ENCODE results near the gene ZNF319.

ZNF319 gene

DNA sequence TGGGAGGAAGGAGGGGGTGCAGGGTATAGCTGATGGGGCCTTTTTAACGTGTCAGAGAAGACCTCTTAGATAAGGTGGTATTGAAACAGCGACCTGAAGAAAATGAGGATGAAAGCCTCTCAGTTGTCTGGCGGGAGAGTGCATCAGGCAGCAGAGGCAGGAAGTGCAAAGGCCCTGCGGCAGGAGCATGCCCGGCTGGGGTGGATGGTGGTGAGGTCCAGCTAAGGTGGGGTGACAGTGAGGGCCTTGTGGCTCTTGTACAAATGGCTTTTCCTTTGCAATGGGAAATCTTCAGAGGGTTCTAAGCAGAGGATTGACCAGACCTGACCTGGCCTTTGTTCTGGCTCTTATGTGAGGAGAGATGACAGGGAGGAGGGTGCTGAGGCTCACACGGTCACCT, 36.5 kb upstream of the ZNF319 start:
- DNase-seq: no peak

DNA sequence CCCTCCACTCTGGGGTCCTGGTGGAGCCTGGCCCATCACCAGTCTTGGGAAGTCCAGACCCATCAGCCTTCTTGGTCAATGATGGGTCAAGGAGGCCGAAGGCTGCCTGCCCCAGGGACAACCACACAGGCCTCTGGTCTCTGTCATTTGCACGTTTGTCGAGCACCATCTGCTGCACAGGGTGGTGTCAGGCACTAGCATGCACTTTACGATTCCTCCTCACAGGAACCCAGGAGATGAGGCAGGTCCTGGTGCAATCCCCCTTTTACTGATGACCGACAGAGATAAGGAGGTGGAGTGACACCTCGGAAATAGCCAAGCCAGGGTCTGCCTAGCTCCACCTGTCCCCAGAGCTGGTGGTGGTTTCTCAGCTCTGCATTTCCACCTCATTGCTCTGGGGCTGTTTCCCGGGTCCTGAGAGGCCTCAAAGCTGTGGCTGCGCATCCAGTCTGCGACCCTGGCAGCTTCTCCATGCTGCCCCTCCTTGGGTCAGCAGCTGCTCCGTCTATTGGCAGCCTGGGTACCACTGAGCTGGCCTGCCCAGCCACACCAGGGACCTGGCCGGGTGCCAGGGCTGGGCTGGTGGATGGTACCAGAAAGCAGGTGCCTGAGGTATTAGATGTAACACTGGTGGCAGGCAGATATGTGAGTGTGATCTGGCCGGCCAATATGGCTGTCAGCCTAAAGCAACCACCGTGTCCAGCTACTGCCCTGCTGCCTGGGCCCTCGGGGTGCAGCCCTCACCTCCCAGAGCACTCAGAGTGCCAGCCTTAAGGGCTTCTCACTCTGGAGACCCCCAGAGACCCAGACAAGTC, 35.1 kb upstream of the ZNF319 start:
- no peak for DNase-seq

DNA sequence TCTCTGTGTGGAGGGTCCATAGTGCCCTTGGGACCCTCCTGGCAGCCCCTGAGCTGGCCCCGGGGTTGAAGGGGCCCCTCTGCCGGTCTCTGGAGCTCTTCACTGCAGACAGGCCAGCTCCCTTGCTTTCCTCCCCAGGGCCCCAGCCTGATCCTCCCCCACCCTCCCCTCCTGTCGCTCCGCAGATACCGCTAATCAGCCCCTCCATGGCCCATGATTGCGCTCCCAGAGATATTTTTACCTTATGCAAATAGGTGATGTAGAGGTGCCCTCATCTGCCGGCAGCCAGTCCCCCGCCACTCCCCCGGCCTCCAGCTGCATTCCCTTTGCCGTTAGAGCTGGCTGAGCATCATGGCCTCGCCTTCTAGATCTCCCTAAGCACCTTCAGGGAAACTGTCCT, 34.3 kb upstream of the ZNF319 start:
- DNase-seq: no peak

DNA sequence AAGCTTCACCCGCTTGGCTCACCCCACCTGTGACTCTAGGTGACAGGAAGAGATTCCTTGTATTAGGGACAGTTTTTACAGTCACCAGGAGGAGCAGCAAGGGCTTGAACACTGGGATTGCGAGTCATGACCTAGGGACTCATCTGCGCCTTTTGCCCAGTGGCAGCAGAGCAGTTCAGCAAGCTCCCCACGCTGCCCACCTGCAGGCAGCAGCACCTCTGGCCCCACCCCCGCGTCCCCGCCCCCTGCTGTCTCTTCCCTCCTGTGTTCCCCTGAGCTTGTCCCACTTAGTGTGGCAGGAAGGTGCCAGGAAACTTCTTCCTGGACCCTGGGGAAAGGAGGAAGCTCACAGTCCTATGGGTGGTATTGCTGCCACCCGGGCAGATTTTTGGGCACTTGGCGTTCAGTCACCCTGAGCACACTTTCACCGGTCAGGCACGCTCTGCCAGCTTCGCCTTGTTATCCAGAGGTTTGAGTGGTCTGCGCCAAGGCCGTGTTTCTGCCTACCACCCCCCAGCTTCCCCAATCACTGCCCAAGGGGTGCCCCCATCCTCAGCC, 33.7 kb upstream of the ZNF319 start:
- no peak for DNase-seq

DNA sequence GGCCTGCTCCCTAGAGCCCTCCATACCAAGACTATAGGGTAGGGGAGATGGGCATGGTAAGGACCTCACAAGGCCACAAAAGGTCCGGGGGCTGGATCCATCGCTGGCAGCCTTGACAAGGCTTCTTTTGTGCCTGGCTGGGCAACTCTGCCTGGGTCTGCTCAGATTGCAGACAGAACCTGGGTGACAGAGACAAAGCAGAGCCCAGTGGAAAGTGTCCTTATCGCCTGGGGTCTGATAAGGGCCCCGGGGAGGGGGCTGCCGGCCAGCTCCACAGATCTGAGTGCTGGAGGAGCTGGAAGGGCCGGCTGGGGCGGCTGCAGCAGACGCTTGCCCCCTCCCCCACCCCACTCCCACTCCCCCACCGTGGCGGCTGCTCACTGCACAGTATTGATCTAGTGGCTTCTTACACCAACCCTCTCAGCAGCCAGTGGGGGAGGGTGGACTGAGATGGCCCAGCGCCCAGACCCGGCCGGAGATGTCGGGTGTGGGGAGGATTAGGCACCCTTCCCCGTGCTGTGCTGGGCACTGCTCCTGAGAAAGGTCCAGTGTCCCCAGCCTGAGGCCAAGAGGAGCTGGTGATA, 32.3 kb upstream of the ZNF319 start:
- no peak for DNase-seq

DNA sequence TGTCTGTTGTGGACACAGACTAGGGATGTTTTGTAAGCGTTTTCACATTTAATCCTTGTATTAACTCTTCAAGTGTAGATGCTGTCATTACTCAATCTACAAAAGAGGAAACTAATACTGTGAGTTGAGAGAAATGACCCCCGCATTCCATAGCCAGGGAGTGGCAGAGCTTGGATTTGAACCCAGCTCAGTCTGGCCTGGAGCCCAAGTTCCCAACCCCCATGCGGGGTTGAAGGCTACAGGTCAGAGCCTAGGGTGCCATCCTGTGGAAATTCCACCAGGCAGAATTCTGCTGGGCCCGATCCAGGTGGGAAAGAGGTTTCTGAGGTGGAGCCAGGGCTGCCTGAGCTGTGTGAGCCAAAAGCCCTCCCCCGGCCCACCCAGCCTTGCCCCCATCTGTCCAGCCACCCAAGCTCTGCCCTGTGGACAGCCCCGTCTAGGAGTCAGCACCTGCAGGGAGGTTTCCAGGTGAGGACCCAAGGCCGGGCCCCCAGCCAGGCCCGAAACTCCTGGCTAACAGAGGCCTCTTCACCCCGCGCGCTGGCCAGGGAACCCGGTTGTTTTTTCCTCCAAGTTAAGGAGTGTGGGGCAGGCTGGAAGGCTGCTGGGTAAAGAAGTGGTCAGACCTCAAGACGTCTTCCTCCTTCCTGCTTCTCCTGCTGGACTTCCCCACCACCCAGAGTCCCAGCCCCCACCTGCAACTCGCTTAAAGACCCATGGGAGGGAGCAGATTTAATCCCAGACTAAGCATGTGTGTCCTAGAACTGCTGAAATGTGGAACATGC, 30.7 kb upstream of the ZNF319 start:
- no peak for DNase-seq

DNA sequence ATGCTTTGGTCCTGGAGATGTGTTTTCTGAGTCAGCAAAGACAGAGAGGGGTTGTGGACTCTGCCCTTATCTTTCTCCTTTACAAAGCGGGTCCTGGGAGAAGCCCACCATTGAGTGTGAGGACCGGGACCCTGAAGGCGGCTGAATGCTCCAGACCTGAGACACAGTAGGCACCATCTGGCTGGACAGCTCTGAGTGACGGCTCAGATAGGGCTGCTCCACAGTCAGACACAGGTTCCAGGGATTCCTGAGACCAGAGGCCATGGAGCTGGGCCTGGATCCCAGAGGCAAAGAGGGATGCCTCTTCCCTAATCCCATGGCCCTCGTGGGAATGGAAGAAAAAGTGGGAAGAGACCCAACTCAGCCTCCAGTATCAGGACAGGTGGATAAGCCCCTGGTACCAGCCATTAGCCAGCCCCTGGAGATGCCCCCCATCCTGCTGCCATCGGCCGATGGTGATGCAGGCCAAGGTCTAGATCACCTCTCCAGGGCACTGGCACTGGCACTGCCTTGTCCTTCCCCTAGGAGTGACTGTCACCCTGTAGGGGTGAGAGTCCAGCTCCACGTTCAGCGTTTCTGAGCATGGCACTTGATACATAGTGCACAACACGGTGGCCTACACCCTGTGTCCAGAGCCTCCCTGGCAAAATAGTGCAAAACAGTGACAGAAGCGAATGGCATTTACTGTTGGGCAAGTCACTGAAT, 29.8 kb upstream of the ZNF319 start:
- DNase-seq: no peak

DNA sequence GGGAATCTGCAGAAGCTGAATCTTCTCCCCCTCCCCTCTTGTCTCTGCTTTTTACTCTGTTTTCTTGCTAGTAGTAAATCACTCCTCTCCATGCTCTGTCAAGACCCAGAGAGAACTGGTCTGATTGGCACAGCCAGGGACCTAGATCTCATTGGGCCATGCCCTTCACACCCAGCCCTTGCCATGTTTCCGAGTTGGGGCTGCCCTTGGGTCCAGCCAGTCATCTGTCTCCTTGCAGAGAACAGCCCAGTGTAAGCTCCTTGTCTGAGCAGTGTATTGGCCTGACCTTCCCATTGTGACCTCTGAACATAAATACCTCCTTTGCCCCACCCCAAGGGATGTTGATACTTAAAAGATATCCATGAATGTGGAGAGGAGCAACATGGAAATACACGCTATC, 28.9 kb upstream of the ZNF319 start:
- no peak for DNase-seq

DNA sequence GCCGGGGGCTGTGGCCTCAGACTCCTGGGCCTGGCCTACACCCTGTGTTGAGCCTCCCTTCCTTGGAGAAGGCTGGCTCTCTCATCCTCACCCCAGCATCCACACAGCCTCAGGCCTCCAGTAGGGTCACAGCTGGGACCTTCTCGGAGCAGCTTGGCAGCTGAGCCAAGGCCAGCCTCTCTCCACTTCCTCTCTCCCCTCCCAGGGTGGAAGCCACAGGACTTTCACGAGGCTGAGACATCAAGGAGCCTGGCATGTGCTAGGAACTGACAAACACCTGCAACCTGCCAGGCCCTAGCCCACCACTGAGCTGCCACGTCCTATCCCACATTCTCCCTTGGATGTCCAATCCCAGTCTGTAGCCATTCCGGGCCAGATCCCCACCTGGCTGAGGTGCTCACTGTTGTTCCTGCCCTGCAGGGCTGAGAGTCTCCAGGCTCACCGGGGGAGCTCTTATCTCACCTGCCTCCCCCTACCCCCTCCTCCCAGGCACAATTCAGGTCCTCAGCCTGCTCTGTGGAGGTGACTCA, 28.1 kb upstream of the ZNF319 start:
- no peak for DNase-seq

DNA sequence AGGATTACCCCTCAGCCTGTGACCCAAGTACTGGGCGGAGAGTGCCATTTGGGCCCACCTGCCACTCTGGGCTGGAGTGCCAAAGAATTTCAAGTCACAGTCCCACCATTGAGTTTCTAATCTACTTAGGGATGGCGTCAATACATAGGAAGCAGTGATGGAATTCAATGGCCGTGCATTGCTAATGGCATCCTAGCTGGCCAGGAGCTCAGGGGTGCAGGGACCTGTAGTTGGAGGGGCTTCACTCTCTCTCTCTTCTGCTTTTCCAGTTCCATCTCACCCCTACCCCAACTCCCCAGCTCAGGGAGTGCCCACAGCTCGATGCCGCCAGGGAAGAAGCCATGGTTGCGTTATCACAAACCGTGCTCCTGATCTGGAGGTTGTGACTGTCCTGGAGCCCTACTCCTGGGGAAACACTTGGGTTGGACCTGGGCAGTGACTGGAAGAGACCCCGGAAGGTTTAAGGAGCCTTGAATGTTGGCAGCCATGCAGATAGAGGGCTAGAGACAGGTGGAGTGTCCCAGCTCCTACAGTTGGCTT, 27.5 kb upstream of the ZNF319 start:
- no peak for DNase-seq

DNA sequence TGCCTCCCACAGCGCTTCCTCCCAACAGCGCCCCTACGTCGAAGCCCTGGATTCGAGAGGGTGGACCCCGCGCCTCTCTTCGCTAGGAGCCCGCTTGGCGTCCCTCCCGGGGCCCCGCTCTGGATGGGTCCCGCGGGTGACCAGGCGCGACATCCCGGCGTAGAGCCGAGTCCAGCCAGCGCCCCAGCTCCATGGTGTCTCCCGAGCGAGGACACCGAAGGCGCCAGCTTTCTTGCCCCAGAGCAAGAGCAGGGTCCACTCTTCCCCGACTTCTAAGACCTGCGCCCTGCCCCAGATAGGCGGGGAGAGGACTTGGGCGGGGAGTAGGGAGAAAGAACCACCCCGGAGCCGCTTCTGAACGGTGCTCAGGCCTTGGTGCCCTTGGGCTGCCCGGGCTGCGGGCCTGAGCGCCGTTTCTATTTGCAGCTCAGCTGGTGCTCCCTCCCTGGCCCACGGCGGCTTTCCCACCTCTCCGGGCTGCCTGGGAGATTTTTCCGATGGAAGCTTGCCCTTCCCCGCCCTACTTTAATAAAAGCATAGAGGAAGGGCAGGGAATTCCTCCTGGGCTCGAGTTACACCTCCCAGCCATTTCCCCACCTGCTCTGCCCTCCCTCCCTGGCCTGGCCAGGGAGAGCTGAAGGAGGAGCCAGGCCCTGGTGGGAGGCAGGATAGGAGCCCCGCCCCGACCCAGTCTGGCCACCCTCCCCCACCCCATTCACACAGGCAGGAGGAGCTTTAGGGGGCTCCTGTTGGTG, 26.9 kb upstream of the ZNF319 start:
- no peak for DNase-seq

DNA sequence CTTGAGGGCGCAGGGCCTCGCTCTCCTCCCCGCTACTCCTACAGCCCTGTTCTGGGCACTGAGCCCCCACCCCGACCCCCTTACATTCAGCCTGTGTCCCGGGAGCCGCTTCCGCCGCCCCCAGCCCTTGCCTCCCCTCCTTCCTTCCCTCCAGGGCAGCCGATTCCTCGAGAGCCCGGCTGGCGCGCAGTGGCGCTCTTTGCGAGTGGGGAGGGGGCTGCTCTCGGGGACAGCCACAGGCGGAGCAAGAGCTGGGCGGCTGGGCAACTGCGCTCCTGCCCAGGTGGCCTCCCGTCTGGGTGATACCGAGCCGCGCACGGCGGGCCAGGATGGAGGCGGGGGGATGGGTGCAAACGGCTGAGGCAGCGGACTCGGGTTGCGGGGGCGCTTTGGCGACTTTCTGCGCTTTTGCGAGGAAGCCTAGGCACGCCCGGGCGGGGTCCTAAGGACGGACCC, 26.3 kb upstream of the ZNF319 start:
- DNase-seq: no peak

DNA sequence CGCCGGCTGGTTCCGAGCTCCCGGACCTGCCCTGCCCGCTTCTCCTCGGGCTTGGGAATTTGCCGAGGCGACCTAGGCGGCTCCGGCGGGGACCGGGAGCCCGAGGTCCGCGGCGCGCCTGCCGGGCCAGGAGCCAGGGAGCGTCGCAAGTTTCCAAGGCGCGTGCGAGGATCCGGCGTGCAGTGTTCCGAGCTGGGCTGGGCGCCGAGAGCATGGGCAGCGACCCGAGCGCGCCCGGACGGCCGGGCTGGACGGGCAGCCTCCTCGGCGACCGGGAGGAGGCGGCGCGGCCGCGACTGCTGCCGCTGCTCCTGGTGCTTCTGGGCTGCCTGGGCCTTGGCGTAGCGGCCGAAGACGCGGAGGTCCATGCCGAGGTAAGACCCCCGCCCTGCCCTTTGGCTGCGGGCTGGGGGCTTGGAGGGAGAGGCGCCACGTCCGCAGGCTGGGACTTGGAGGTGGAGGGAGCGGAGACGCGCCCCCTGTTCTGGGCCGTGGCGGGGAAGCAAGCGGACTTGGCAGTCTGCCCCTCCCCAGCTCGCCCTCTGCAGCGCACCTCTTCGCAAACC, 25.8 kb upstream of the ZNF319 start:
- DNase-seq: peak; percentile 22

DNA sequence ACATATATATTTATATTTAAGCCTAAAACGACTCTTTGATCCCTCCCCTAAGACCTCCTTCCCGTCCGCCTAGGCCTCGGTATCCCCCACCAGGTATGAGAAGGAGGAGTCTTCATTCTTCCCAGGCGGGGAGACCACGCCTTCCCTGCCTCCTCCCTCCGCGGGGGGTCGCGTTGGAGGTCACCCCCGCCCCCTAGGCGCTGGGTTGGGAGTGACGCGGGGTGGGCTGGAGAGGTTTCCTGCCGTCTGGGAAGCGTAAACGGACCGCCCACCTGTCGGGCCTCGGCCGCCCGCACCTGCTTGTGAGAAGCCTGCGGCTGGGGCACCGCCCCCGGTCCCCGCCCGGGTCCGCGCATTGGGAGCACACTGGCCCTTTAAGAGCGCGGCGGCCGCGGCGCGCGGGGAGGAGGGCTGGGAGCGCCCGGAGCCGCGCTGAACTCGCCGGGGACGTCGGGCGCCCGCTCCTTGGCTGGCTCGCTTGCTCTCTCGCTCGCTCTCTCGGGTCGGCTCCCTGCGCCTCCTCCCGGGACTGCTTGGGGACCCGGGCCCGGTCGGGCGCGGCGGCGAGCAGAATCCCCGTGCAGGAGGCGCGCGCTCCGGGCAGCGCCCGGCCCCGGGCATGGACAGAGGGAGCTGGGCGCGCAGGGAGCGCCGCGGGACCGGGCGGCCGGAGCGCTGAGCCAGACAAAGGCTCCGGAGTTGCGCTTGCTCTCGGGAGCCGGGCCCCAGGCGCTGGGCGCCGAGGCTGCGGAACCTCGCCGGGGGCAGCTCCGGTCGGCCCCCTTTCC, 25.1 kb upstream of the ZNF319 start, which contains the start of gene MMP15:
Gene MMP15, plus strand, starts transcription at position 404 of the 788 bp plus-strand sequence. CDS start 597 bp downstream, outside the sequence.
- DNase-seq: peak; percentile 74

DNA sequence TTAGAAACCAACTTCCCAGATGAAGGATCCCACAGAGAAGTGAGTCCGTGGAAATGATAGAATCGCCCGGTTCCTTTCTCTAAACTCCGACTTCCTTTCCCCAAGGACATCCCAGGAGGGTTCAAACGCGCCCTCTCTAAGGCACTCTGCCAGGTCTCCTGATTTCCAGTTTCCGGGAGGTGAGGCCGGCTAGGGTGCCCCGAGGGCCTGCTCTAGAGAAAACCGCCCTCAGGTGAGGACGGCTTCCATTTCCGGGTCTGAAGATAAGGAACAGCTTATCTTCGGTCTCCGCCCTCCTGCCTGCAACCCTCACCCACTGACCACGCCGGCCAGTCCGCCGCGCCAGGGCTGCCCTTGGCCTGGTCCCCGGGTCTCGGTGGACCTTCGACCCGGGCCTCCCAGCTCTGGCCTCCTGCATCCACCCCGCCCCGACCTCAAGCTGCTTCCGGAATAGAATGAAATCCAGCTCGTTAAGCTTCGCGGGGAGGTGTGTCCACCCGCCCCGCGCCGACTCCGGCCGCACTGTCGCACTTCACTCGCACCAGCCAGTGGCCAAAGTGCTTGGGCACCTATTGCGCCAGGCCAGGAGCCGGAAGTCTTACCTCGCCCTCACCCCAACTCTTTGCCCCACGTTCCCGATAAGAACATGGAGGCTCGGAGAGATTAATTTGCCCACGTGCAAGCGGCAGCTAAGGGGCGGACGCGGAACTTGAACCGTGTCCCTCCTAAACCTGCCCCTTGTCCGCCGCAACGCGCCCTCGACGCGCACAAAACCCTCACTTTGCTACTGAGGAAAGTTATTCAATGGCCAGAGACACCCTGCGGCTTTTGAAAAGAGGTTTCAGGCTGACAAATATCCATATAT, 24.2 kb upstream of the ZNF319 start:
- peak; percentile 34 for DNase-seq

DNA sequence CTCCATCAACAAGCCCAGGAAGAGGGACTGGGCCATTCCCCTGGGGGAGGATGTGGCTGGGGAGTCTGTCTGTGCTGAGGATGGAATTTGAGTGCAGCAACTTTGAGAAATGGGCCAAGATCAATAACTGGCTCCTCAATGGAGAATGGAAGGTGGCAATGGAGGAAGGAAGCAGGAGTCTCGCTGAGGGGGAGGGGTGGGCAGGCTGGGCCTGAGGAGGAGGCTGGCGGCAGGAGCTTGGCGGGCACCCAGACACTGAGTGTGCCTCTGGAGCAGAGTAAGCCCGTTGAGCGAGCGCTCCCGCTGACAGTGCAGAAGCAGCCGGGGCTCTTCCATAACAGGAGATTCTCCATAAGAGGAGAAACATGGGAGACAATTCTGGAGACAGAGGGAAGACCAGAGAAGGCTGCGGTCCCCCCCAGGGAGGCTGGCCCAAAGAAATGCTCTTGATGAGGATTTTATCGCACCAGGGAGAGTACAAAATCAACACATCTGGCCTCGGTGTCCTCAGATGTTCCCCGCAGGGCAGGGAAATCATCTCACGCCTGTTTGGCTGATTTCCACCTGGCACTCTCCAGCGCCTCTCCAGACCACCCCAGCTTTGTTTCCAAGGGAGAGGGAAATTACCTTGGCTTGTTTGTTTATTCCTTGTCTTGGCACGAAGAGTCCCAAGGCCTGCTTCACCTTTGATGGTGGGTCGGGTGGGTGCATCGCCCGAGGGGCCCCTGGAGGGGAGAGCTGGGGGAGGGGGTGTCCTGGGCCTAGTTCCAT, 22.3 kb upstream of the ZNF319 start:
- no peak for DNase-seq

DNA sequence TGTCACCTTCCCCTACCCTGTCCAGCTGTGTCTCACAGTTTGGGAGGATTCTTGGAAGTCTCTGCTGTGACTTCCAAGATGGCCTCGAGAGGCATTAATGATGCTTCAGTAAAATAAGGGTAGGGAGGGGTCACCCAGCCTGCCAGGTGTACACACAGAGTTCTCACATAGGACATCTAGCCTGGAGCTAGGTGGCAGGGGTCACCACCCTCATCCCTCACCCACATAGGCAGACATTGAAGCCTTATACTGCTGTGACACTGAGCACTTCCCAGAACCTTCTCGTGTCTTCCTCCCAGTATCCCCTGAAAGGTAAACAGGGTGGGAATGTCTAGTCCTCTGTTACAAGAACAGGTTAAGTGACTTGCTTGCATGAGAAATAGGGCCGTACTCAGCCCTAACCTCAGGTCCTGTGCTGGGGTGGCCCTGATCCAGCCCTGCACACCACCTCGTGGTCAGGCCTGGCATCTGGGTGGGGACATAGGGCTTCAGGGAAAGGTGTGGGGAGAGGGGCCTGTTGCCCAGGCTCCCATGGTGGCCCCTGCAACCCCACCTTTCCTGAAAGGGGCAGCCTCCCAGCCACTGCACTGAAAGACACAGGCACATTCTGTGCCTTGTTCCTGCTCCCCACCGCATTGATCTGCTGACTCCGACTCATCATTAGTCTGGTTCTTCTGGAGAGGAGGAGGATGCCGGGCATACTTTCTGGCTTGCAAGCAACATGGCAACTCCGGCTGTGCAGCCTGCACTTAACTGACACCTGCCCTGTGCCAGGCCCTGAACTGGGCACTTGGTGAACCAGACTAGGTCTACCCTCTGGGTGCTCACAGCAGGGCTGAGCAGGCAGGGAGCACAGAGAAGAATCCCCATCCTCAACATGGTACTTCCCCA, 21.4 kb upstream of the ZNF319 start:
- no peak for DNase-seq

All from activated CD4-positive, alpha-beta T cell treated with anti-CD3 and anti-CD28 coated beads for 48 hours (primary cell).